GM19099 (cell line): ENCODE data around the gene MLN.

Source experiments
- POLR2A ChIP-seq: IDR thresholded peaks from 3 replicates; pipeline ENCODE4 v1.6.1; 2011; ENCODE audit warnings: low read depth; ENCODE audit not compliant: insufficient read length; ENCODE audit errors: extremely low read depth

MLN gene

DNA sequence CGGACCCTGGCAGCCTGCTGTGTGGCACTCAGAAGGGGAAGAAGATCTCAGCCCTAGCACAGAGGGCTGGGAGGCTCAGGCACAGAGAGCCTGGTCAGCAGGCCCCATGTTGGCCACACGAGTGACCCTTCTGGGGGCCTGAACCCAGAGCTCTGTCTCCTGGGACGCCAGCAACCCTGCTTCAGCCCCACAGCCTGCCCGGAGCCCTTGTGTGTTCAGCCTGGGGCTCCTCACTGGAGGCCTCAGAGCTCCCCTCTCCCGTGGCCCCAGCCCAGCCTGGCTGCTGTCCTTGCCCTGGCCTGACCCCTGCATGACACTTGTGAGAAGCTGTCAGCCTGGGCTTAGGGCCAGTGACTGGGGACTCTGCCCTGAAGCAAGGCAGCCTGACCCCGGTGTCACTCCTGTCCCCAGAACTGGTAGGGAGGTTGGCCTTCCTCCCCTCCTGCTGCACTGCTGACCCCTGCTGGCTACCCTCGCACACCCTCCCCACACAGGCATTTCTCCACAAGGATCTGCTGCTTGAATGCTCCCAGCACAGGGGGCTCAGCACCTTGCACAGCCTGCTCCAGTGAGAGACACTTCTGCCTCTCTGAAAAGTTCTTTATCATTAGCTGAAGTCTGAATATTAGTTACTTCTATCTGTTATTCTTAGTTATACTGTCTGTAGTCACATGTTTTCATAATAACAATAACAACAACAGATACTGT is 41.7 kb downstream of the MLN start:
- no peak for TF ChIP-seq POLR2A

DNA sequence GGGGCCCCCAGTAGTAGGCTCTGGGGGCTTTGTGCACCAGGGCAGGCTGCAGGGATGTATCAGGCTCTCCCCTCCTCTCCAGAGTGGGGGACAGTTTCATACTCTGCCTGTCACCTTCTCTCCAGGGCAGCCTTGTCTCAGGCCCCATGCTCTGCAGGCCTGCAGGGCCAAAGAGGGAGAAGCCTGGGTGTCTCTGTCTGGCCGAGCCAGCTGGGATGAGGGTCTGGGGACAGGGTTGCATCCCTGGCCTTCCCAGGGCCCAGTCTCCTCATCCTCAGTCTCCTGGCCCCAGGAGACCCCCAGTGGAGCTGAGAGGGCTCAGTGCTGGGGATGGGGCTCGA is 42.3 kb downstream of the MLN start:
- TF ChIP-seq POLR2A = no peak

DNA sequence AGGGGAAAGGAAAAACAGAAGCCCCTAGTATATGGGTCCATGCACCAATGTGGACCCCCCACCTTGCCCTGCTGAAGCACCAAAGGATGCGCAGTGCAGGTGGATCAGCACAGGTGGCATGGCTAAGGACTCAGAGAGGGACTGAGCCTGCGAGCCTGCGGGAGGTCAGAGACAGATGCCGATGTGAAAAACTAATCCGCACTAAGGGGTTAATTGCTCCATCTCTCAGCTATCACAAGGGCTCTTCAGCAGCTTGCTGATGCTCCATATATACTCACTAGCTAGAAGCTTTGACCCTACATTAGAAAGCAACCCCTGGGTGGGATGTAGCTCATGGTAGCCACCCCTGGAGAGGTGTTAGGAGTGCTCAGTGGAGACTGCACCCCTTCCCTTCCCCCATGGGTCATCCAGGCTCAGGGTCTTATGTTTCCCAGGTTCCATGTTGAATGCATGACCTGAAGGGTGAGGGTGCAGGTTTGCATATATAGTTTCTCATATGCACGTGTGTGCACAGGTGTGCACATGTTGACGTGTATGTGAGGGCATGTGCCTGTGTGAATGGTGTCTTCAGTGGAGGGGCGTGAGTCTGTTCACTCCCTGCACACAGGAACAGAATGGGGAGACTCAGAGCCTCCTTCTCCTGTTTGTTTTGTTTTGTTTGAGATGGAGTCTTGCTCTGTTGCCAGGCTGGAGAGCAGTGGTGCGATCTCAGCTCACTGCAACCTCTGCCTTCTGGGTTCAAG is 43.7 kb downstream of the MLN start:
- TF ChIP-seq POLR2A = no peak

DNA sequence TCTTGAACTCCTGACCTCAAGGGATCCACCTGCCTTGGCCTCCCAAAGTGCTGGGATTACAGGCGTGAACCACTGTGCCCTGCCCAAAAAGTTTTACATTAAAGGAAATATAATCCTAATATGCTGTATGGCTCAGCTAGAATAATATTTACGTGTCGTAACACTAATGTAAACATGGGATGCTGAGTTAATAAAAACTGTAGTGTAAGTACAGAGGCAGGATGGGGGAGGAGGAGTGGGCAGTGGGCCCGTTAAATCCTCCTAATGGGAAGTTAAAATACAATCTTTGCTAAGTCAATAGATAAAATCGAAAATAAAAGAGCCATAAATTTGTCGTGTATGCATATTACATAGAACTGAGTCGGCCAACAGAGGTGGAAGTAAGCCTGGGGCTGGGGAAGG is 45.0 kb downstream of the MLN start:
- TF ChIP-seq POLR2A = no peak

DNA sequence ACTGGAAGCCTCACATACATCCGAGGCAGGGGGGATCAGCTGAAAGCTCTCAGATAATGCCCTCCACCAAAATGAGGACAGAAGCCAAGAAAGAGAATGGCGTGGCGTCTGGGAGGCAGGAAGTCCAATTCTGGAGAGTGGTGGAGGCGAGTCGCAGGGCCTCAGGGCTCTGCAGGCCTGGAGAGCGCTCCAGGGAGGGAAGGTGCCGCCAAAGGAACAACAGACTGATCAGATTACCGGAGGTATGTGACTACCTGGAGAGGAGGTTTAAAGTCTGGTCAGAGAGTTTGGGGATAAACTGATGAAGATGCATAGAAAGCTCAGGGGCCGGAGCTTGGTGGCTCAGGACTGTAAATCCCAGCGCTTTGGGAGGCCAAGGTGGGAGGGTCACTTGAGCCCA is 45.9 kb downstream of the MLN start:
- TF ChIP-seq POLR2A = no peak

DNA sequence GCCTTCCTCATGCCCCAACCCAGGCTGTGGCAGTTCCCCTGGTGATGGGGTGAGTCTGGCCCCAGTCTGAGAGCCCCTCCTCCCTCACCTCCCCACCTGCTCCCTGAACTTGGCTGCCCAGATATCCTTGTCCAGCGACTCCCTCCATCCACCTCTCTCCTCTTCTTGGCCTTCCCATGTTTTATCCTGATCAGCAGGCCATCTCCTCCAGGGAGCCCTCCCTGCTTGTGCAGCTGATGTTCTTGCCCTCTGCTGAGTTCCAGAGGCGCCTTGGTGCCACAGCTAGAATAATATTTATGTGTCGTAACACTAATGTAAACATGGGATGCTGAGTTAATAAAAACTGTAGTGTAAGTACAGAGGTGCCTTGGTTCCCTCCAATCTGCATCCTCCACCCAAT is 46.7 kb downstream of the MLN start:
- no peak for TF ChIP-seq POLR2A

DNA sequence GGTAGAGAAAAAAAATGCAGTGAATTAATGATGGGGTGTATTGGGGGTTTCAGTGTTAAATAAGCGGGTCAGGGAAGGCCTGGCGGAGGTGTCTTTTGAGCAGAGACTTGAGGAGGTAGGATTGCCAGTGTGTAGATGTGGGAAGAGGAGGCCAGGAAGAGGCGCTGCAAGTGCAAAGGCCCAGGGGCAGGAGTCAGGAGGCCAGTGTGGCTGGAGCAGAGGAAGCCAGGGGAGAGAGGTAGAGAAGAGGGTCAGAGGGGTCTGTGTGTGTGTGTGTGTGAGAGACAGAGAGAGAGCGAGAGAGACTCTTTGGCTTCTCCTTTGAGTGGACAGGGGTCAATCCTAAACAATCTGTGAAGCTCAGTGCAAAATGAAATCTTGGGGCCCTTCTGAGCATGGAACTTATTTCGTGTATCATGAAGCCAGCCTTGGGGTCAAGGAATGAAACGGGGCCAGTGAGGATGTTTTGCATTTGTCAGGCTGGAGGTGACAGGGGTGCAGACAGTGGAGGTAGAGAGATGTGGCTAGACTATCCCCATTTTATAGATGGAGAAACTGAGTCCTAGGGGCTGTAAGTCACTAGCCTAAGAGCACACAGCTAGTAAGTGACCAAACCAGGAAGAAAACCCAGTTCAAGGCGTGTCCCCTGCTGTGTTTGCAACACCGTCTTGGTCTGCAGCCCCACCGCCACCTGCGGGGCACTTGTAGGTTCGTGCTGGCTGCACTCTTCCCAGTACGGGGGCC is 47.4 kb downstream of the MLN start:
- TF ChIP-seq POLR2A = no peak

DNA sequence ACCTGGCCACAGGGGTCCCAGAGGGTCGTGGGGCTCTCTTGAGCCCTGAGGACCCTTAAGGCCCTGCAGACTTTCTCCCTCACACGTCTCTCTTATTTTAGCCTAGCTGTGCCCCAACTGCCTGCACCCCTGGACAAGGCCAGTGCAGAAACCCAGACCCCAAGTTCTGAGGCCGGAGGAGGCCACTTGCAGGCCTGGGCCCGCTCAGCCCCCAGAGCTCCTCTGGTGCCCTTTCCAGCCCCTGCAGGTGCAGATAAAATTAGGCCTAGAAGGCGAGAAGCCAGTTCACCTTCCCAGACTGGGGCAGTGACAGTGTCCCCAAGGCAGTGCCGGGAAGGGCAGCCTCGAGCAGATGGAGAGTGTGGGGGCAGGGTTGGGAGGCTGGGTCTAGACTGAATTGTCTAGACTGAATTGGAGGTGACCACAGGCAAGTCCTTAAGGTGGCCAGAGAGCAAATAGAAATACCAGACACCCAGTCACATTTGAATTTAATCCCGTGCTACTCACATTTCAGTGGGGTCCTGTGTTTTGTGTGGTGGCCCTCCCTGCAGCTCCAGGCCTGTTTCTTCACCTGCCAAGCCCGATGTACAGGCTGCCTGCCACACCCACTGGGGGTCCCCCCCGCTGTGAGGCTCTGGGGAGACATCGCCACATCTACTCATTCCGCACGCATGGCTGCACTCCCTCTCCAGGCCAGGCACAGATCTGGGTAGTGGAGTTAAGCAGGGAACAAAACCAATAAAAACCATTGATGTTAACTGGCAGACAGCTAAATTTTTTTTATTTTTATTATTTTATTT is 48.5 kb downstream of the MLN start:
- TF ChIP-seq POLR2A = no peak

DNA sequence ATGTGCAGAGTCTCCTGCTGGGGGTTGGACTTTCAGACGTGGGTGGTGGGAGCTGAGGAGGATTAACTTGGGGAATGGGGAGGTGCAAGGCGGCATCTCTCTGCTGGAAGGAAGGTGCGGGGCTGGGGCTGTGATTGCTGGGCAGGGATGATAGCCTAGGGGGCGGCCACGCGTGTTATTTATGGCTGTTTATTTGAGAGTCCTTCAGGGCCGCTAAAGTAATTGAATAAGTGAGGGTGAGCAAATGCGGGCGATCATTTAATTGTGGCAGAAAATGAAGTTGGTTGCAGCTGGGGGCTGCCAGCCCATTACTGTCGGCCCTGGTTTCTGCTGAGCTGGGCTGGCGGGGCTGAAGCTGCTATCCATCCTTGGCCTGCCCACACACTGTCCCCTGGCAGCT is 49.6 kb downstream of the MLN start:
- TF ChIP-seq POLR2A = no peak

DNA sequence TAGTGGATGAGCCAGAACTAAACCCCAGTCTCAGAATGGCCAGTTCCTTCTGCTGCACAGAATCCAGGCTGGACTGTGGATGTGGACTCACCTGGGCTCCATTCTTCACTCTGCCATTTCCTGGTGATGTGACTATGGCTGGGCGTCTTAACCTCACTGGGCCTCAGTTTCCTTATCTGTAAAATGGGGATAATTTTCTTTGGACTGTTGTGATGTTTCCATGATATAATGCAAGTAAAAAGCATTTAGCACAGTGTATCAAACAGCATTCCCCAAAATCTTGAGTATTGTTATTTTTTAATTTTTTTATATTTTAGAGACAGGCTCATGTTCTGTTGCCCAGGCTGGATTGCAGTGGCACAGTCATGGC is 51.2 kb downstream of the MLN start:
- no peak for TF ChIP-seq POLR2A

DNA sequence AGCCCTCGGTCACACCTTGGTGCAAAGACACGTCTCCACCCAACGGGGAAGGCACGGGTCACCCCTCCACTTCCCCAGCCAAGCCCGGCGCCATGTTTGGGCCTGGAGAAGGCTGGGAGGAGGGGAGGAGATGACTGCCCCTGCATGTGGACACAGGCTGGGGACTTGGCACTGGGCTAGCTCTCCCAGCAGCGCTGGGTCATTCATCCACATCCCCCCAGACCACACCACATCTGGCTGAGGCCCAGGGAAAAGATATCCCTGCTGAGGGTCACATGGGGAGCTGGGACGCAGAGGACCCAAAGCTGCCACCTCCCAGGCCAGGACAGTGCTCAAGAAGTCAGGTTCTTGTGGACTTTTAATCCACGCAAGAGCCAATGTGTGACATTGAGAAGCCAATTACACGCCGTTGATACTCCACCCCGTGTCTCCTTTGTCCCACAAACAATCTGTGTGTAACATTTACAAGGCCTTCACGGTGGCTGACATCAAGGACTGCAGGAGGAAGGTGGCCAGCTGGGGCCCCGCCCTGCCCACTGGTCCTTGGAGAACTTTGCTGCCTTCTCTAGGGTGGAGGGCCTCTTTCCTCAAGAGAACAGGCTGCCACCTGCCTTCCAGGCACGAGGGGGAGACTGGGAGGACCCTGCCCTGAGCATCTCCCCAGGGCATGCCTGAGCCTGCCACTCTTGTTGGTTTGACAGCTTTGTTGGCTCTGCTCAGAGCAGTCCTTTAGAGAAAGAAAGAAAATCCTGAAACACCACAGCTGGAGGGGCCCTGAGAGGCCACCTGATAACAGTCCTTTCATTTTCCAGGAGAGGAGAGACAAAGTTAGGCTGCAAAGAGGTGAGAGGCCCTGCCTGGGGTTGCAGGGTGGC is 51.8 kb downstream of the MLN start:
- no peak for TF ChIP-seq POLR2A

DNA sequence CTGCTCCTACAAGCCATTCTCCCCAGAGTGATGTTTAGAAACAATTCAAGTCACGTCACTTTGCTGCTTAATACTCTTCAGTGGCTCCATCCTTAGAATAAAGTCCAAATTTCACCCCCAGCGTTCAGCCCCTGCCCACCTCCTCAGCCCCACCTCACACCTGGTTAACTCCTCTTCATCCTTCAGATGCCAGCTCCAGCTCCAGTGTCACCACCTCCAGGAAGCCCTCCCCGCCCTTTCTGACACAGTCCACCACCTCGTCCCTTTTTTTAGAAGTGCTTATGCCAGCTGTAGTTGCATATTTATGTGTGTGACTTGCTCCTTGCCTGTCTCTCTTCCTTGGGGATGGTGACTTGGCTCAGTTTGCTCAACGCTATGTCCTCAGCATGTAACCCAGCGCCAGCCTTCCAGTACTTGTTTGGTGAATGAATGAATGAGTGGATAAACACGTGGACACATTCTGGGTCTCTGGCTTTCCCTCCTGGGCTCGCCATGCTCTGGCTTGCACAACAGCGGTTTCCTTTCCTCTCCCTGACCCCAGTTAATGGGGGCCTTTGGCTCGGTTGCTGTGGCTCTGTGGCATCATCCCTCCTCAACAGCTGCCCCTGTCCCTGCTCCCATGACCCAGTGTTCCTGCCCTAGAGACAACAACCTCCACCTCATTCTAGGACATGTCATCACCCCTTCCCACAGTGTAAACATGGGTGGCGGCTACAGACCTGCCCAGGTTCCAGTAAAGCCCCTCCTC is 53.4 kb downstream of the MLN start:
- no peak for TF ChIP-seq POLR2A

DNA sequence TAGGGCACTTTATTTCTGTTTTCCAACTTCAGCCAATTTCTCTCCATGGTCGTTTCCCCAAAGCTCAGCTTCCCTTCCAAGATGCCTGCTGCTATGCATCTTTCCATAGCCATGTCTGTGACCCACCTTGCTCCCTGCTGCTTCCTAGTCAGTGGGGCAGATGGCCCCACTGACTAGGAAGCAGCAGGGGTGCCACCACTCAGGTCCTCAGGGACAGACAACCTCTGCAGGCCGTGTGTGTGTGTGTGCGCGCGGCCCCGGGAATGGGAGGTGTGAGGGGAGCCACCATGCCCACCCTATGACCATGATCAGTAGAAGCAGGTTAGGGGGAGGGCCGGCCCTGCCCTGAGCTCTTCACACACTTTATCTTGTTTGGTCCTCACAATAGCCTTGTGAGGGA is 54.4 kb downstream of the MLN start:
- TF ChIP-seq POLR2A = no peak

DNA sequence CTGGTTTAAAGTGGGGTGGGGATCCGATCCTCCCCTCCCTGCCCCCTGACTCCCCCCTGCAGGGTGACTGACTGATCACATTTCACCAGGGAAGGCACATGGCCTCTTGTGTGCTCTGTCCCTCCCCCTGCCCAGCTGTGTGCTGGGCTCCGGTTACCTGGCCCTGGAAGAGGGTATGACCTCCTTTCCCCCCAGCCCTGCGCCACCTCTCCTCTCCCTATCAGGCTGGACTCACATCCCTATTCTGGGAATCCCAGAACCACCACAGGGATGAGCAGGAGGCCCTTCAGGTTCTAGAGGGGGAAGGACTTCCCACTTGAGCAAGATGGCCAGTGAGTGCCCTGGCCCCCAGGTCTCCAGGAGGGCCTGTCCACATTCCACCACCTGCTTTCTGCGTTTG is 55.0 kb downstream of the MLN start:
- TF ChIP-seq POLR2A = no peak
